Urinary bladder (tissue), 4 donors: Measurements from ENCODE around the gene AMIGO3. TPM values are rescaled to one million over a fixed set of nuclear protein-coding genes. Genes with fewer than 3 reads are reported as not detected.

Experiments used
- DNase-seq: peaks from one replicate; pipeline ENCODE4 v3.0.0-alpha.2; 2015; ENCODE audit errors: extremely low spot score
- H3K27ac ChIP-seq: one replicate; pipeline ENCODE4 v1.5.1; 2013; ENCODE audit warnings: low read depth, mild to moderate bottlenecking, moderate library complexity
- H3K36me3 ChIP-seq: one replicate; pipeline ENCODE4 v1.6.1; 2013; ENCODE audit warnings: mild to moderate bottlenecking, moderate library complexity; ENCODE audit not compliant: insufficient read depth
- H3K4me1 ChIP-seq: one replicate; pipeline ENCODE4 v1.6.1; 2013; ENCODE audit warnings: mild to moderate bottlenecking, moderate library complexity; ENCODE audit not compliant: insufficient read depth
- H3K4me3 ChIP-seq: one replicate; pipeline ENCODE4 v1.5.1; 2013; ENCODE audit warnings: low read depth, low read length
- WGBS: extraction: QIAGEN DNeasy Blood & Tissue Kit; methylation state at CpG from one replicate; pipeline ENCODE4 v1.1.7; 2013; 5-methylcytosine and 5-hydroxymethylcytosine counted together
- polyA plus RNA-seq: library from polyadenylated mRNA; stranded (reverse); fragments of 200-250 nt; gene quantifications from one replicate; pipeline ENCODE4 v1.2.3, GENCODE V29; 2013
- small RNA-seq: library from RNA; depleted of rRNA; stranded (forward); fragments of <200 nt; gene quantifications from one replicate; pipeline ENCODE3, GENCODE V24; 2014
- total RNA-seq: library from RNA; depleted of rRNA; stranded (reverse); fragments of >200 nt; gene quantifications from one replicate; pipeline ENCODE4 v1.2.3, GENCODE V29; 2014
- donor health status: healthy with polysubstance abuse.
- donor health status: healthy.

Gene AMIGO3
- total and polyA plus RNA-seq, 2 donors = 1.1 TPM; not detected in 1

DNA sequence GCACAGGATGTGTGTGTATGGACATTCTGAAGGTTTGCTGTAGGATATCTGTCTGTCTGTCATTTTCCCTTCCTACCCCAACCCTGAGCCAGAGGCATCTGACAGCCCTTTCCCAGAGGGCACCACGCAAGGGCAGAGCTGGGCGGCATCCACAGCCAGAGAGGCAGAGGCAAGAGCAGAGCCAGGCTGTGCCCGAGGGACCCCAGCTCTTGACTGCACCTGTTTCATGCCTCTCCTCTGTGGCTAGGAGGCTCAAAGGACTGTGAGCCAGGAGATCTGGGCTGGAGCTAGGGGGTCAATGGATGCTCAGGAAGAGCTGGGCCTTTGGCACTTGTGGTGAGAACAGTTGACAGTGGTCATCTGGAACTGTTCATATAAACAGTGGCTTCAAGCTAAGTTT, 50.1 kb downstream of the AMIGO3 start:
- DNase-seq = no peak
- Histone ChIP-seq H3K4me3 (no peak overlapping the region), H3K36me3 (no peaks in the 10 kb centered on the region), H3K4me1 (no peaks in the 10 kb centered on the region), H3K27ac (no peak overlapping the region)
- 81% methylated on average over 3 of the region's 3 CpGs for WGBS

DNA sequence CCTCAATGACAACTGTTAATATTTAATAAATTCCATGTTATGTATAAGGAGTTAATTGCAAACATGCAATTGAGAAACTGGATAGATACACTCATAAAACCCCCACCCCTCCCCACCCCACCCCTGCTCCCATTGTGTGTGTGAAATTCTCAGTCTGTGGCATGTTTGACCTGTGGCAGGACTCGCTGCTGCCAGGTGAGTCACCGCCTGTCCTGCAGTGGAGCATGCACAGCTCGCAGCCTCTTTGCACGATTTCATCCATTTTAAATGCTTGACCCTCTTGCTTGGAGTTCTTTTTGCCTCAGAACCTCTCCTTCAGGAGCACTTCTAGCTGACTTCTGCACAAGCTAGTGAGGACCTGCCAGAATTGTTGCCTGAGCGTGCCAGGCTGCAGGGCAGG, 50.6 kb downstream of the AMIGO3 start:
- 67% methylated on average over 5 of the region's 5 CpGs for WGBS

DNA sequence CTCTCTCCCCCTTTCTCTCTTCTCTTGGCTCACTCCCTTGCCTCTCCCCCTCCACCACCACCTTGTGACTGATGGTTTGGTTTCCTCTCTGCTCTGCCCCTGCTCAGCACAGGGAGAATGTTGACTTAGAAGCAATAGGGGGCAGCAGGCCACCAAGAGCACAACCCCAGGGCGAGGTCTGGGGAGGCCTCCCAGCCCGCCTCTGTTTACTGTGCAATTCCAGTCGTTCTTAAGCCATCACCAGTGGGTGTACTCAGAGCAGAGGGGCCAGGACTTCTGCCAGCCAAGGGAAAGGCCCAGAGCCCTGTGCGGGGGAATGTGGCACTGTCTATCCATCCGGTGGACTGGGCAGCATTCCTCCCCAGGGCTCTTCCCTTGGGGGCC, 51.1 kb downstream of the AMIGO3 start:
- DNase-seq = no peak
- Histone ChIP-seq H3K27ac (no peak overlapping the region), H3K4me3 (no peak overlapping the region), H3K4me1 (no peaks in the 10 kb centered on the region), H3K36me3 (no peaks in the 10 kb centered on the region)
- 29% methylated on average over 5 of the region's 5 CpGs for WGBS

More for the DNA sequence above, 50.6 kb downstream of the AMIGO3 start:
- Histone ChIP-seq H3K4me3 (no peak overlapping the region), H3K36me3 (no peaks in the 10 kb centered on the region), H3K27ac (no peak overlapping the region), H3K4me1 (no peaks in the 10 kb centered on the region)
- DNase-seq = no peak

DNA sequence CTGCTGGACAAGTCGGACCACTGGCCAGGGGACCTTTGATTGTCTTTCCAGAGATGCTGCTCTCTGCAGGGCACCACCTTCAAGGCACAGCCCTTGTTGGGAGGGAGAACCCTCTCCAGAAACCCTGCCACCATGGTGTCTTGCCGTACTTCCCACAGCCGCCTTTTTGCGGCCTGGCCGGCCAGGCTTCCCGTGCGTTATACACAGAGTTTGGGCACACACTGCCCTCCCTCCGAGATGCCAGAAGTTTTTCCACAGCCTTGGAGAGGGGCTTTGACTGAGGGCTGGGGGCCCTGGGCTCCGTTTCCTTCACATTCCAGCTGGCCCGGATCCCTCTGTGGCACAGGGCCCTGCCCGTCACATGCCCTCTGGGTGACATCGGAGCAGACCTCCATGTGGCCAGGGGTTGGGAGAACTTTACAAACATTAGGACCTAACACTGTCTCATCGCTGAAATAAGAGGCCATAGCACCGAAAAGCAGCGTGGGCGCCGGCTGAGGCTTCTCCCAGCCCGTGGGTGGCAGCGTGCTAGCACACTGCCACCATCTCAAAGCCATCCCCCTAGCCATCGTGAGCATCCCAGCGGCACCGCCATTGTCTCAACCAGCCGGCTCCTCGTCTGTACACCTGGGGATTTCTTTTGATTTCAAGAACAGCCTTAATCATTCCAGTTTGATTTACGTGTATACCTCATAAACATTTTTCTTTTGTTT, 51.6 kb downstream of the AMIGO3 start:
- WGBS = 74% methylated on average over 25 of the region's 25 CpGs
- Histone ChIP-seq H3K4me1 (no peaks in the 10 kb centered on the region), H3K4me3 (no peak overlapping the region), H3K27ac (no peak overlapping the region), H3K36me3 (no peaks in the 10 kb centered on the region)
- no peak for DNase-seq

Small RNA genes lying within 50 kb of the gene (small RNA-seq; reads per million reads assigned to genes)
- gene AMIGO3 = not detected
- not detected for gene COX6CP14

Other genes with a start within 250 kb of the AMIGO3 start
- gene DAG1, start 249.4 kb downstream of the AMIGO3 start, total RNA-seq = 34.1 TPM
- gene DAG1, start 249.4 kb downstream of the AMIGO3 start, polyA plus RNA-seq = 58.7 TPM
- gene BSN, start 165.2 kb downstream of the AMIGO3 start, total RNA-seq = 0.48 TPM
- gene BSN, start 165.2 kb downstream of the AMIGO3 start, polyA plus RNA-seq = 0.39 TPM
- gene APEH, start 45.3 kb downstream of the AMIGO3 start, total RNA-seq = 51.4 TPM
- gene APEH, start 45.3 kb downstream of the AMIGO3 start, polyA plus RNA-seq = 73.4 TPM
- gene MST1, start 30.2 kb downstream of the AMIGO3 start, total RNA-seq = 5.5 TPM
- gene MST1, start 30.2 kb downstream of the AMIGO3 start, polyA plus RNA-seq = 11.2 TPM
- gene RNF123, start 30.1 kb downstream of the AMIGO3 start, total RNA-seq = 15.9 TPM
- 29.3 TPM for gene RNF123, start 30.1 kb downstream of the AMIGO3 start, polyA plus RNA-seq
- gene GMPPB, start 4.3 kb upstream of the AMIGO3 start, total RNA-seq = 11.3 TPM
- gene GMPPB, start 4.3 kb upstream of the AMIGO3 start, polyA plus RNA-seq = 17.9 TPM
- gene IP6K1, start 66.9 kb upstream of the AMIGO3 start, total RNA-seq = 31.6 TPM
- 31.0 TPM for gene IP6K1, start 66.9 kb upstream of the AMIGO3 start, polyA plus RNA-seq
- not detected for gene CDHR4, start 80.2 kb upstream of the AMIGO3 start, total RNA-seq
- 0.10 TPM for gene CDHR4, start 80.2 kb upstream of the AMIGO3 start, polyA plus RNA-seq
- gene INKA1, start 83.6 kb upstream of the AMIGO3 start, total RNA-seq = 10.3 TPM
- gene INKA1, start 83.6 kb upstream of the AMIGO3 start, polyA plus RNA-seq = 6.5 TPM
- 39.6 TPM for gene UBA7, start 94.3 kb upstream of the AMIGO3 start, total RNA-seq
- gene UBA7, start 94.3 kb upstream of the AMIGO3 start, polyA plus RNA-seq = 37.7 TPM
- 6.8 TPM for gene TRAIP, start 136.9 kb upstream of the AMIGO3 start, total RNA-seq
- gene TRAIP, start 136.9 kb upstream of the AMIGO3 start, polyA plus RNA-seq = 2.6 TPM
- gene CAMKV, start 150.2 kb upstream of the AMIGO3 start, total RNA-seq = 0.37 TPM
- not detected for gene CAMKV, start 150.2 kb upstream of the AMIGO3 start, polyA plus RNA-seq
- gene MST1R, start 184.2 kb upstream of the AMIGO3 start, total RNA-seq = 1.7 TPM
- 6.8 TPM for gene MST1R, start 184.2 kb upstream of the AMIGO3 start, polyA plus RNA-seq
- gene MON1A, start 210.1 kb upstream of the AMIGO3 start, total RNA-seq = 5.1 TPM
- gene MON1A, start 210.1 kb upstream of the AMIGO3 start, polyA plus RNA-seq = 13.1 TPM
- gene RBM6, start 220.5 kb upstream of the AMIGO3 start, total RNA-seq = 117 TPM
- gene RBM6, start 220.5 kb upstream of the AMIGO3 start, polyA plus RNA-seq = 66.0 TPM